MCF 10A (cell line): ENCODE results near the gene LRP3. TPM values are rescaled to one million over a fixed set of nuclear protein-coding genes. Genes with fewer than 3 reads are reported as not detected.

Source experiments
- BruUV-seq: library from RNA; stranded (reverse); fragments of 400-500 nt; replicated peaks from 2 replicates; lab custom pipeline; 2021; lab: Mats Ljungman, UMichigan
- CTCF ChIA-PET: fragments of 300-600 bp; sonication (Branson Sonifier 250); formaldehyde crosslinking; extraction: SDS; loops from one replicate; lab custom pipeline; 2021; ENCODE audit warnings: antibody characterized with exemption, inconsistent platforms; lab: Yijun Ruan, JAX
- POLR2A ChIA-PET: fragments of 300-600, 350-650 bp; sonication (Branson Sonifier 250); formaldehyde crosslinking; extraction: SDS; loops from one replicate; lab custom pipeline; 2020; ENCODE audit warnings: antibody characterized with exemption, inconsistent platforms; lab: Yijun Ruan, JAX
- DNase-seq: peaks from one replicate; pipeline ENCODE4 v3.0.0-alpha.2; 2018; ENCODE audit not compliant: unreplicated experiment
- H3K27ac Mint-ChIP-seq: one replicate; pipeline ENCODE4 v1.8.0; 2022; ENCODE audit warnings: mild to moderate bottlenecking, low read depth, mixed read lengths; ENCODE audit not compliant: unreplicated experiment
- H3K27me3 Mint-ChIP-seq: one replicate; pipeline ENCODE4 v1.8.0; 2022; ENCODE audit warnings: mixed read lengths; ENCODE audit not compliant: insufficient read depth, unreplicated experiment
- H3K36me3 Mint-ChIP-seq: one replicate; pipeline ENCODE4 v1.8.0; 2022; ENCODE audit warnings: mild to moderate bottlenecking, moderate library complexity, mixed read lengths; ENCODE audit not compliant: insufficient read depth, unreplicated experiment
- H3K4me1 Mint-ChIP-seq: one replicate; pipeline ENCODE4 v1.8.0; 2022; ENCODE audit warnings: mixed read lengths; ENCODE audit not compliant: insufficient read depth, unreplicated experiment
- H3K4me3 Mint-ChIP-seq: one replicate; pipeline ENCODE4 v1.8.0; 2022; ENCODE audit warnings: mild to moderate bottlenecking, moderate library complexity, mixed read lengths; ENCODE audit not compliant: unreplicated experiment
- H3K9me3 Mint-ChIP-seq: one replicate; pipeline ENCODE4 v1.8.0; 2022; ENCODE audit warnings: mixed read lengths; ENCODE audit not compliant: unreplicated experiment
- intact Hi-C: fragments of 100-400 bp; cut with micrococcal nuclease; formaldehyde crosslinking; loops from 2 replicates; pipeline ENCODE4 v1.14.1; 2022
- total RNA-seq: library from RNA; stranded (reverse); gene quantifications from 2 replicates; pipeline ENCODE4 v1.2.3, GENCODE V29; 2022
- TF ChIP-seq, protein P1 (sequence below): fragments of 200-600 bp; IDR thresholded peaks from one replicate; pipeline ENCODE4 v1.8.0; 2022; ENCODE audit warnings: antibody characterized with exemption, mild to moderate bottlenecking; ENCODE audit not compliant: unreplicated experiment

The LRP3 gene
- total RNA-seq, 1 experiment from 2014 or later: 7.7 TPM

GRCh38 chr19:33168528-33168927 lies 25.6 kb upstream of the LRP3 start:
- Mint-ChIP-seq H3K27me3 (no peaks in the 10 kb centered on the region), H3K4me1 (peaks cover 9% of the 10 kb centered on the region), H3K27ac (no peak overlapping the region), H3K9me3 (peaks cover 9% of the 10 kb centered on the region), H3K36me3 (no peaks in the 10 kb centered on the region), H3K4me3 (no peak overlapping the region)
- CTCF ChIA-PET: interaction anchor here (2.2 kb wide), 1 partner anchor 24 kb away, joined by 6 read pairs; no protein-coding TSS in a partner anchor
- POLR2A ChIA-PET: interaction anchor here (1.3 kb wide), 1 partner anchor 11 kb away, joined by 3 read pairs; no protein-coding TSS in a partner anchor
- TF ChIP-seq, protein P1, sequence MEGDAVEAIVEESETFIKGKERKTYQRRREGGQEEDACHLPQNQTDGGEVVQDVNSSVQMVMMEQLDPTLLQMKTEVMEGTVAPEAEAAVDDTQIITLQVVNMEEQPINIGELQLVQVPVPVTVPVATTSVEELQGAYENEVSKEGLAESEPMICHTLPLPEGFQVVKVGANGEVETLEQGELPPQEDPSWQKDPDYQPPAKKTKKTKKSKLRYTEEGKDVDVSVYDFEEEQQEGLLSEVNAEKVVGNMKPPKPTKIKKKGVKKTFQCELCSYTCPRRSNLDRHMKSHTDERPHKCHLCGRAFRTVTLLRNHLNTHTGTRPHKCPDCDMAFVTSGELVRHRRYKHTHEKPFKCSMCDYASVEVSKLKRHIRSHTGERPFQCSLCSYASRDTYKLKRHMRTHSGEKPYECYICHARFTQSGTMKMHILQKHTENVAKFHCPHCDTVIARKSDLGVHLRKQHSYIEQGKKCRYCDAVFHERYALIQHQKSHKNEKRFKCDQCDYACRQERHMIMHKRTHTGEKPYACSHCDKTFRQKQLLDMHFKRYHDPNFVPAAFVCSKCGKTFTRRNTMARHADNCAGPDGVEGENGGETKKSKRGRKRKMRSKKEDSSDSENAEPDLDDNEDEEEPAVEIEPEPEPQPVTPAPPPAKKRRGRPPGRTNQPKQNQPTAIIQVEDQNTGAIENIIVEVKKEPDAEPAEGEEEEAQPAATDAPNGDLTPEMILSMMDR: no peak
- no TSS peak for BruUV-seq
- DNase-seq: no peak
- intact Hi-C loops: no loop called here

DNA sequence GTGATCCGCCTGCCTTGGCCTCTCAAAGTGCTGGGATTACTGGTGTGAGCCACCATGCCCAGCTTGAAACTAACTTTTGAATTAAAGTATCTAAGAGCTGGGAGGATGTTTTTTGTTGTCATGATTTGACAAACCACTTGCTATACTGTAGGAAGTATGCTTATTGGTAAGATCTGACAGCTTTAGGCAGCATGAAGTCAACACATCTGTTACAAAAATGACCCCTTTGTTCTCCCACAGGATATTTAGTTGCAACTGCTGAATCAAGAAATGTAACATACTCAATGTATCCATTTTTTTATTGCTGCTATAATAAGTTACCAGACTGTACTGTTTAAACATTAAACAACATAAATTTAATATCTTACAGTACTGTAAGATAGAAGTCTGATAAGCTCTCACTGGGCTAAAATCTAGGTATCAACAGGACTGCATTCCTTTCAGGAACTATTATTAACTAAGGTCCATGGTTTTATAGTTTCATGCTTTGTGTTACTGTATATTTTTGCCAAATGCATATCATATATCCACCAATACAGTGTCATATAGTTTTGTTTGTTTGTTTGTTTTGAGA lies 22.8 kb upstream of the LRP3 start:
- no peak overlapping the region for H3K27ac Mint-ChIP-seq
- BruUV-seq: no TSS peak
- H3K27me3 Mint-ChIP-seq: no peaks in the 10 kb centered on the region
- TF ChIP-seq, protein P1: no peak
- H3K4me1 Mint-ChIP-seq: peaks cover 9% of the 10 kb centered on the region
- peaks cover 9% of the 10 kb centered on the region for H3K9me3 Mint-ChIP-seq
- no peak overlapping the region for H3K4me3 Mint-ChIP-seq
- no peaks in the 10 kb centered on the region for H3K36me3 Mint-ChIP-seq
- intact Hi-C loops: no loop called here
- POLR2A ChIA-PET: interaction anchor here (0.6 to 0.7 kb wide), 2 partner anchors 233 to 1153 kb away, joined by 3 read pairs; no protein-coding TSS in a partner anchor
- no peak for DNase-seq
- CTCF ChIA-PET: interaction anchor here (0.7 to 1.9 kb wide), 3 partner anchors 12 to 129 kb away, joined by 3 to 11 read pairs (median 7); no protein-coding TSS in a partner anchor

DNA sequence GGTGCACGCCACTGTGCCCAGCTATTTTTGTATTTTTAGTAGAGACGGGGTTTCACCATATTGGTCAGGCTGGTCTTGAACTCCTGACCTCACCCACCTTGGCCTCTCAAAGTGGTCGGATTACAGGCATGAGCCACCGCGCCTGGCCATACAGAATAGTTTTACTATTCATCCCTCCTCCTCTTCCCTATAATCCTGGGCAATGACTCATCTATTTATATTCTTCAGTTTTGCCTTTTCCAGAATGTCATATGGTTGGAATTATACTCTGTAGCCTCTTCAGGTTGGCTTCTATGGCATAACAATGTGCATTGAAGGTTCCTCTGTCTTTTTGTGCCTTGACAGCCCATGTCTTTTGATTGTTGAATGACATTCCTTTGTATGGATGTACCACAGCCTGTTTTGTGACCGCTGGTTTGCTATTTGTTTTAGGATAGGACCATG lies 22.2 kb upstream of the LRP3 start:
- Mint-ChIP-seq H3K4me3 (no peak overlapping the region), H3K9me3 (peaks cover 9% of the 10 kb centered on the region), H3K4me1 (peaks cover 9% of the 10 kb centered on the region), H3K27ac (no peak overlapping the region), H3K36me3 (peaks cover 5% of the 10 kb centered on the region), H3K27me3 (no peaks in the 10 kb centered on the region)
- BruUV-seq: no TSS peak
- intact Hi-C loops: no loop called here
- TF ChIP-seq, protein P1: no peak
- CTCF ChIA-PET: interaction anchor here (1.0 kb wide), 1 partner anchor 12 kb away, joined by 7 read pairs; no protein-coding TSS in a partner anchor
- POLR2A ChIA-PET: interaction anchor here (0.7 kb wide), 2 partner anchors 10 to 232 kb away, joined by 3 to 4 read pairs; no protein-coding TSS in a partner anchor
- peak; percentile 36 for DNase-seq

- POLR2A ChIA-PET: no interaction called here
- H3K27me3 Mint-ChIP-seq: no peaks in the 10 kb centered on the region
- no peak for DNase-seq
- no TSS peak for BruUV-seq
- peaks cover 9% of the 10 kb centered on the region for H3K4me1 Mint-ChIP-seq
- CTCF ChIA-PET: interaction anchor here (0.5 to 1.7 kb wide), 4 partner anchors 9 to 55 kb away, joined by 3 to 4 read pairs (median 3); no protein-coding TSS in a partner anchor
- H3K36me3 Mint-ChIP-seq: peaks cover 12% of the 10 kb centered on the region
- H3K9me3 Mint-ChIP-seq: no peaks in the 10 kb centered on the region
- no peak overlapping the region for H3K4me3 Mint-ChIP-seq
- TF ChIP-seq, protein P1: no peak
- no peak overlapping the region for H3K27ac Mint-ChIP-seq
- intact Hi-C loops: no loop called here
Measured at GRCh38 chr19:33174186-33174585, 19.9 kb upstream of the LRP3 start.
